IMR-90 (cell line): ENCODE data around the gene FBXW2. TPM values are rescaled to one million over a fixed set of nuclear protein-coding genes. Genes with fewer than 3 reads are reported as not detected.

Experiments
- ATAC-seq: fragments of 200-7000 bp; cut with Tn5 transposase; 2 replicates; pipeline ENCODE4 v1.9.1; 2020; ENCODE audit warnings: low read depth, mild to moderate bottlenecking, moderate library complexity
- BruUV-seq: library from RNA; stranded (reverse); fragments of 400-500 nt; replicated peaks from 2 replicates; lab custom pipeline; 2021; lab: Mats Ljungman, UMichigan
- CTCF ChIA-PET: fragments of 300-600 bp; formaldehyde crosslinking; extraction: SDS; loops from one replicate; lab custom pipeline; 2021; ENCODE audit warnings: antibody characterized with exemption; lab: Yijun Ruan, JAX
- POLR2A ChIA-PET: fragments of 300-600 bp; sonication (Branson Sonifier 250); formaldehyde crosslinking; loops from one replicate; lab custom pipeline; 2022; ENCODE audit warnings: antibody characterized with exemption; ENCODE audit not compliant: unreplicated experiment; lab: Charles Lee
- DNase-seq: peaks from one replicate; pipeline ENCODE4 v3.0.0; 2013
- H2AFZ ChIP-seq: replicated peaks from 2 replicates; pipeline ENCODE3; 2013; ENCODE audit warnings: low read length, mild to moderate bottlenecking; ENCODE audit not compliant: poor library complexity
- H2AK5ac ChIP-seq: 2 replicates; pipeline ENCODE4 v1.6.1; 2013; ENCODE audit warnings: low read depth, low read length, inconsistent platforms
- H2AK9ac ChIP-seq: replicated peaks from 2 replicates; pipeline ENCODE3; 2013; ENCODE audit warnings: mild to moderate bottlenecking, low read depth, low read length, moderate library complexity; ENCODE audit not compliant: poor library complexity
- H2BK120ac ChIP-seq: 2 replicates; pipeline ENCODE4 v1.6.1; 2013; ENCODE audit warnings: low read depth, low read length, inconsistent platforms
- H2BK15ac ChIP-seq: 3 replicates; pipeline ENCODE4 v1.6.1; 2013; ENCODE audit warnings: low read depth, low read length, inconsistent platforms
- H2BK20ac ChIP-seq: 2 replicates; pipeline ENCODE4 v1.6.1; 2013; ENCODE audit warnings: low read depth, mild to moderate bottlenecking, inconsistent platforms, low read length, moderate library complexity
- H2BK5ac ChIP-seq: 2 replicates; pipeline ENCODE4 v1.6.1; 2013; ENCODE audit warnings: mild to moderate bottlenecking, low read depth, low read length, inconsistent platforms; ENCODE audit not compliant: poor library complexity, severe bottlenecking
- H3K14ac ChIP-seq: replicated peaks from 2 replicates; pipeline ENCODE4 v1.6.1; 2013; ENCODE audit warnings: low read depth, low read length, inconsistent platforms
- H3K18ac ChIP-seq: 2 replicates; pipeline ENCODE4 v1.6.1; 2013; ENCODE audit warnings: low read depth, low read length, control low read depth
- H3K23ac ChIP-seq: 2 replicates; pipeline ENCODE4 v1.6.1; 2013; ENCODE audit warnings: low read depth, low read length, inconsistent platforms
- H3K27ac ChIP-seq: 2 replicates; pipeline ENCODE4 v1.5.1; 2013; ENCODE audit warnings: mild to moderate bottlenecking, control low read depth, low read length; ENCODE audit not compliant: insufficient read depth
- H3K27me3 ChIP-seq: 2 replicates; pipeline ENCODE4 v1.6.1; 2013; ENCODE audit warnings: low read length; ENCODE audit not compliant: control insufficient read depth, insufficient read depth
- H3K36me3 ChIP-seq: 2 replicates; pipeline ENCODE4 v1.6.1; 2013; ENCODE audit warnings: low read length, mixed read lengths; ENCODE audit not compliant: control insufficient read depth, insufficient read depth
- H3K4ac ChIP-seq: 2 replicates; pipeline ENCODE4 v1.6.1; 2013; ENCODE audit warnings: low read depth, low read length, inconsistent platforms
- H3K4me1 ChIP-seq: 2 replicates; pipeline ENCODE4 v1.6.1; 2013; ENCODE audit warnings: low read length, mixed read lengths; ENCODE audit not compliant: control insufficient read depth, insufficient read depth
- H3K4me2 ChIP-seq: 2 replicates; pipeline ENCODE4 v1.6.1; 2013; ENCODE audit warnings: low read depth, mild to moderate bottlenecking, control low read depth, low read length, moderate library complexity
- H3K4me3 ChIP-seq: 2 replicates; pipeline ENCODE4 v1.5.1; 2013; ENCODE audit warnings: low read depth, mild to moderate bottlenecking, control low read depth, low read length, moderate library complexity; ENCODE audit not compliant: insufficient read depth
- H3K56ac ChIP-seq: 2 replicates; pipeline ENCODE4 v1.6.1; 2013; ENCODE audit warnings: low read length, inconsistent platforms; ENCODE audit not compliant: insufficient read depth; ENCODE audit errors: extremely low read depth
- H3K79me1 ChIP-seq, 2 experiments: 2 replicates each; pipeline ENCODE4 v1.6.1; 2013; ENCODE audit warnings: low read length in 2 of 2, inconsistent platforms in 1 of 2, low read depth in 1 of 2
- H3K9ac ChIP-seq: 2 replicates; pipeline ENCODE4 v1.6.1; 2013; ENCODE audit warnings: low read depth, low read length, control low read depth
- H3K9me1 ChIP-seq: 2 replicates; pipeline ENCODE4 v1.6.1; 2013; ENCODE audit warnings: low read length, inconsistent platforms; ENCODE audit not compliant: insufficient read depth
- H3K9me3 ChIP-seq: 2 replicates; pipeline ENCODE4 v1.6.1; 2013; ENCODE audit warnings: low read length; ENCODE audit not compliant: control insufficient read depth, insufficient read depth
- H4K20me1 ChIP-seq: 2 replicates; pipeline ENCODE4 v1.6.1; 2013; ENCODE audit warnings: low read length, inconsistent platforms; ENCODE audit not compliant: insufficient read depth
- H4K5ac ChIP-seq: 2 replicates; pipeline ENCODE4 v1.6.1; 2013; ENCODE audit warnings: mild to moderate bottlenecking, low read depth, low read length, control low read depth
- H4K8ac ChIP-seq, 2 experiments: 2 replicates each; pipeline ENCODE4 v1.6.1; 2013; ENCODE audit warnings: low read depth in 2 of 2, low read length in 2 of 2, control low read depth in 1 of 2, inconsistent platforms in 1 of 2
- H4K91ac ChIP-seq: 2 replicates; pipeline ENCODE4 v1.6.1; 2013; ENCODE audit warnings: low read depth, low read length, inconsistent platforms; ENCODE audit not compliant: insufficient read depth
- CEBPB ChIP-seq: IDR thresholded peaks from 2 replicates; pipeline ENCODE4 v1.6.1; 2012; ENCODE audit warnings: low read depth, low read length, improper control_type of control experiment
- CTCF ChIP-seq: conservative IDR thresholded peaks from 2 replicates; pipeline ENCODE4 v1.5.1; 2012; ENCODE audit warnings: mild to moderate bottlenecking, low read depth, low read length, improper control_type of control experiment
- MXI1 ChIP-seq: IDR thresholded peaks from 2 replicates; pipeline ENCODE4 v1.6.1; 2012; ENCODE audit warnings: low read depth, mild to moderate bottlenecking, low read length, moderate library complexity, borderline replicate concordance
- NFE2L2 ChIP-seq: fragments of 150-350 bp; IDR thresholded peaks from 2 replicates; pipeline ENCODE4 v1.6.1; 2016; ENCODE audit warnings: low read depth, mild to moderate bottlenecking, low read length
- POLR2A ChIP-seq: IDR thresholded peaks from 2 replicates; pipeline ENCODE4 v1.6.1; 2012; ENCODE audit warnings: mild to moderate bottlenecking, low read depth, low read length
- RCOR1 ChIP-seq: IDR thresholded peaks from 2 replicates; pipeline ENCODE4 v1.6.1; 2012; ENCODE audit warnings: mild to moderate bottlenecking, low read length, improper control_type of control experiment; ENCODE audit not compliant: insufficient replicate concordance
- RFX5 ChIP-seq: IDR thresholded peaks from 2 replicates; pipeline ENCODE4 v1.8.0; 2012; ENCODE audit warnings: low read depth, mild to moderate bottlenecking, low read length, moderate library complexity
- USF2 ChIP-seq: fragments of 150-350 bp; IDR thresholded peaks from 2 replicates; pipeline ENCODE4 v1.6.1; 2017; ENCODE audit warnings: mild to moderate bottlenecking, antibody characterized with exemption, low read length, low read depth
- WGBS, 2 experiments: methylation state at CpG; one replicate each; pipeline versions ENCODE4 v1.1.5 to v1.1.7; 2013; ENCODE audit warnings: missing lambda C conversion rate in 2 of 2; ENCODE audit not compliant: insufficient read length in 1 of 2; ENCODE audit errors: extremely low coverage in 2 of 2; 5-methylcytosine and 5-hydroxymethylcytosine counted together
- dilution Hi-C: fragments of 300-500 bp; cut with HindIII; formaldehyde crosslinking; loops from one replicate; pipeline ENCODE4 v1.14.3; 2018; ENCODE audit warnings: low sequenced_read_pairs; ENCODE audit not compliant: unreplicated experiment
- in situ Hi-C: fragments of 300-500 bp; cut with MboI; formaldehyde crosslinking; loops from 3 replicates; pipeline ENCODE4 v1.14.3; 2019; ENCODE audit warnings: low sequenced_read_pairs, inconsistent platforms, mixed read lengths
- intact Hi-C: fragments of 100-400 bp; cut with micrococcal nuclease; formaldehyde crosslinking; loops from 2 replicates; pipeline ENCODE4 v1.10.0; 2022
- polyA plus RNA-seq, 3 experiments: library from polyadenylated mRNA; depleted of rRNA; stranded (reverse); fragments of >200 nt; gene quantifications; 2 replicates each; pipeline ENCODE4 v1.2.3, GENCODE V29; 2012; ENCODE audit warnings: low replicate concordance in 1 of 3
- total RNA-seq: library from RNA; depleted of rRNA; stranded (reverse); fragments of >200 nt; gene quantifications from 2 replicates; pipeline ENCODE4 v1.2.3, GENCODE V29; 2012
- TF ChIP-seq, protein P1 (sequence below): fragments of 150-350 bp; IDR thresholded peaks from 2 replicates; pipeline ENCODE4 v1.6.1; 2016; ENCODE audit warnings: low read depth, mild to moderate bottlenecking, low read length, moderate library complexity, borderline replicate concordance

Gene FBXW2
- total and polyA plus RNA-seq, 2 of the 4 experiments (the other 2 are of a cell fraction) = 27.1 to 43.5 TPM

- Histone ChIP-seq H3K9me1 (no peaks in the 10 kb centered on the region), H3K36me3 (no peaks in the 10 kb centered on the region), H3K79me1 (no peaks in the 10 kb centered on the region), H4K91ac (no peak overlapping the region), H2BK5ac (no peak overlapping the region), H2BK15ac (no peak overlapping the region), H3K9me3 (peaks cover 5% of the 10 kb centered on the region), H3K4me1 (no peaks in the 10 kb centered on the region), H2AK5ac (no peak overlapping the region), H2BK120ac (no peak overlapping the region), H3K4me2 (no peak overlapping the region), H2AFZ (no peak overlapping the region), H3K14ac (no peak overlapping the region), H3K23ac (no peak overlapping the region), H3K56ac (no peak overlapping the region), H3K4ac (no peak overlapping the region), H3K4me3 (no peak overlapping the region), H4K8ac (no peak overlapping the region), H3K27ac (no peak overlapping the region), H2AK9ac (no peak overlapping the region), H2BK20ac (no peak overlapping the region), H4K5ac (no peak overlapping the region), H3K9ac (no peak overlapping the region), H3K18ac (no peak overlapping the region), H3K27me3 (no peaks in the 10 kb centered on the region), H4K20me1 (no peaks in the 10 kb centered on the region)
- no TSS peak for BruUV-seq
- intact Hi-C loops = no loop called here
- no CpG with 5 or more reads among the region's 7 CpGs for WGBS, 2 experiments
- TF ChIP-seq RFX5 (no peak), NFE2L2 (no peak), POLR2A (no peak), CTCF (no peak), MXI1 (no peak), CEBPB (no peak), USF2 (no peak), RCOR1 (no peak)
- TF ChIP-seq, protein P1, sequence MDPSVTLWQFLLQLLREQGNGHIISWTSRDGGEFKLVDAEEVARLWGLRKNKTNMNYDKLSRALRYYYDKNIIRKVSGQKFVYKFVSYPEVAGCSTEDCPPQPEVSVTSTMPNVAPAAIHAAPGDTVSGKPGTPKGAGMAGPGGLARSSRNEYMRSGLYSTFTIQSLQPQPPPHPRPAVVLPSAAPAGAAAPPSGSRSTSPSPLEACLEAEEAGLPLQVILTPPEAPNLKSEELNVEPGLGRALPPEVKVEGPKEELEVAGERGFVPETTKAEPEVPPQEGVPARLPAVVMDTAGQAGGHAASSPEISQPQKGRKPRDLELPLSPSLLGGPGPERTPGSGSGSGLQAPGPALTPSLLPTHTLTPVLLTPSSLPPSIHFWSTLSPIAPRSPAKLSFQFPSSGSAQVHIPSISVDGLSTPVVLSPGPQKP = no peak
- POLR2A ChIA-PET = no interaction called here
- CTCF ChIA-PET = no interaction called here
- in situ Hi-C loops = no loop called here
- DNase-seq = no peak
- dilution Hi-C loops = no loop called here
- ATAC-seq = no peak
Measured at GRCh38 chr9:120801441-120801840, 8.2 kb upstream of the FBXW2 start.
